Keratinocyte (primary cell): ENCODE results near the gene CCR5AS.

Source experiments
- DNase-seq: peaks from one replicate; pipeline ENCODE4 v3.0.0-alpha.2; 2011; ENCODE audit warnings: low read depth, missing footprints, low spot score
- FAIRE-seq: peaks from 2 replicates; lab custom pipeline; 2011; peaks lifted over from hg19 to GRCh38; lab: Jason Lieb, UNC
- H2AFZ ChIP-seq: 2 replicates; pipeline ENCODE4 v1.6.0; 2012; ENCODE audit warnings: low read length, control low read depth, inconsistent platforms; ENCODE audit not compliant: control insufficient read depth
- H3K27ac ChIP-seq: 2 replicates; pipeline ENCODE4 v1.5.1; 2011; ENCODE audit warnings: low read length; ENCODE audit not compliant: control insufficient read depth, insufficient read depth
- H3K27me3 ChIP-seq: 3 replicates; pipeline ENCODE4 v1.6.0; 2011; ENCODE audit warnings: low read length; ENCODE audit not compliant: control insufficient read depth, insufficient read depth; ENCODE audit errors: extremely low read depth
- H3K36me3 ChIP-seq, 2 experiments: 2 replicates in 1 of 2; 3 replicates in 1 of 2; pipeline ENCODE4 v1.5.1; 2011; ENCODE audit warnings: low read length in 2 of 2, mild to moderate bottlenecking in 1 of 2; ENCODE audit not compliant: control insufficient read depth in 2 of 2, insufficient read depth in 2 of 2; ENCODE audit errors: extremely low read depth in 1 of 2
- H3K4me1 ChIP-seq: 3 replicates; pipeline ENCODE4 v1.5.1; 2011; ENCODE audit warnings: low read length; ENCODE audit not compliant: control insufficient read depth, insufficient read depth; ENCODE audit errors: extremely low read depth
- H3K4me2 ChIP-seq: 3 replicates; pipeline ENCODE4 v1.6.0; 2011; ENCODE audit warnings: low read depth, low read length; ENCODE audit not compliant: control insufficient read depth, insufficient read depth; ENCODE audit errors: extremely low read depth
- H3K4me3 ChIP-seq, 3 experiments: fragments of 200-600 bp in 1 of 3; sonication (generic) in 1 of 3; 2 replicates in 2 of 3; 3 replicates in 1 of 3; pipeline ENCODE4 v1.5.1; 2011 to 2016; ENCODE audit warnings: low read length in 3 of 3, mild to moderate bottlenecking in 3 of 3, control low read depth in 2 of 3, inconsistent platforms in 1 of 3, low read depth in 1 of 3, mixed read lengths in 1 of 3, mixed run types in 1 of 3, moderate library complexity in 1 of 3; ENCODE audit not compliant: control insufficient read depth in 2 of 3, insufficient read depth in 2 of 3; ENCODE audit errors: extremely low read depth in 1 of 3
- H3K79me2 ChIP-seq: 2 replicates; pipeline ENCODE4 v1.6.0; 2012; ENCODE audit warnings: low read length; ENCODE audit not compliant: control insufficient read depth, insufficient read depth
- H3K9ac ChIP-seq: 3 replicates; pipeline ENCODE4 v1.6.0; 2011; ENCODE audit warnings: low read length; ENCODE audit not compliant: control insufficient read depth, insufficient read depth; ENCODE audit errors: extremely low read depth
- H3K9me1 ChIP-seq: 3 replicates; pipeline ENCODE4 v1.6.0; 2011; ENCODE audit warnings: low read length; ENCODE audit not compliant: control insufficient read depth, insufficient read depth; ENCODE audit errors: extremely low read depth
- H3K9me3 ChIP-seq: 2 replicates; pipeline ENCODE4 v1.5.1; 2012; ENCODE audit warnings: low read depth, low read length; ENCODE audit not compliant: control insufficient read depth
- H4K20me1 ChIP-seq: 3 replicates; pipeline ENCODE4 v1.6.0; 2011; ENCODE audit warnings: low read length; ENCODE audit not compliant: control insufficient read depth, insufficient read depth; ENCODE audit errors: extremely low read depth
- EZH2 ChIP-seq: IDR thresholded peaks from one replicate; pipeline ENCODE4 v1.6.1; 2012; ENCODE audit warnings: inconsistent platforms, mild to moderate bottlenecking, low read length, moderate library complexity
- dilution Hi-C: fragments of 300-500 bp; cut with MboI; formaldehyde crosslinking; loops from one replicate; pipeline ENCODE4 v1.7.0; 2020; ENCODE audit warnings: low sequenced_read_pairs; ENCODE audit not compliant: extremely low pct_ligation_motif_present
- TF ChIP-seq, protein P1 (sequence below), 3 experiments: IDR thresholded peaks in 1 of 3; conservative IDR thresholded peaks in 1 of 3; optimal IDR thresholded peaks in 1 of 3; 2 replicates in 2 of 3; 3 replicates in 1 of 3; pipeline versions ENCODE3 to v1.5.1; 2011; ENCODE audit warnings: low read length in 3 of 3, mild to moderate bottlenecking in 3 of 3, moderate library complexity in 2 of 3, control low read depth in 1 of 3, inconsistent platforms in 1 of 3; ENCODE audit not compliant: insufficient read depth in 2 of 3; ENCODE audit errors: extremely low read depth in 1 of 3

The CCR5AS gene

DNA sequence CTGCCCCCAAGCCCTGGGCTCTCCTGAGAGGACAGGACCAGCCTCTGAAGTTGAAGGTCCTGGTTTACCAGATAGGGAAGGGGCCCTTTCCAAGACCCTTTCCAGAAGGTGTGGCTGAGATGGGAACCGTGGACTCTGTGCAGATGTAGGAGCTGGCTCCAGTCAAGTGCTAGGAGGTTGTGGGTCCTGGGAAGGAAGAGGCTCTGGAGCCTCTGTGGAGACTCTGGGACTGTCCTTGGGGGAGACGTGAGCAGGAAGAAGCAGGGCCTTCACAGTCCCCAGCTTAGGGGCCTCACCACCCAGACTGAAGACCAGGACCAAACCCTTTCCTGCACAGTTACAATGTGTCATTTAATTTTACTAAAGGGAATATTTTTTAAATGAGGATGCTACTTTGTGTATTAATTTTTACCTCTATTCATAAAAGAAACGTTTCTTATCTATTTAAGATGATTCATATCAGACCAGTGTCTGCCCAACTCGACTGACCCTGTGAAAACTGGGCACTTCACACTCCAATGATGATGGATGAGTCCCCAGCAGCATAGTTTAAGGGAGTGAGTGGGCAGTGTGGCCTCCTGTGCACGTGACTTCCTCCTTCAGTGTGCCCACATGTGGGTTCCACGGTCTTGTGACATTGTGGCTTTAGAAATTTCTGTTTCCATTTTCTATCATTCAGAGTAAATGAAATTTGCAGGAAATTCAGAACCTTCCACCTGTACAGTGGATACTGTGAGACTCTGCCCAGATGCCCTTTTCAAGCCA, 10.9 kb downstream of the CCR5AS start:
- no peaks in the 10 kb centered on the region for H3K4me1 ChIP-seq
- FAIRE-seq = no peak
- no peaks in the 10 kb centered on the region for H3K79me2 ChIP-seq
- no peaks in the 10 kb centered on the region for H4K20me1 ChIP-seq
- dilution Hi-C loops = no loop called here
- no peaks in the 10 kb centered on the region for H3K36me3 ChIP-seq
- no peak overlapping the region for H3K4me2 ChIP-seq
- no peak overlapping the region for H3K27ac ChIP-seq
- DNase-seq = no peak
- no peak overlapping the region for H3K9ac ChIP-seq
- H3K27me3 ChIP-seq = no peaks in the 10 kb centered on the region
- no peak overlapping the region for H2AFZ ChIP-seq
- no peaks in the 10 kb centered on the region for H3K9me1 ChIP-seq
- no peaks in the 10 kb centered on the region for H3K9me3 ChIP-seq
- no peak for TF ChIP-seq EZH2
- TF ChIP-seq, protein P1, sequence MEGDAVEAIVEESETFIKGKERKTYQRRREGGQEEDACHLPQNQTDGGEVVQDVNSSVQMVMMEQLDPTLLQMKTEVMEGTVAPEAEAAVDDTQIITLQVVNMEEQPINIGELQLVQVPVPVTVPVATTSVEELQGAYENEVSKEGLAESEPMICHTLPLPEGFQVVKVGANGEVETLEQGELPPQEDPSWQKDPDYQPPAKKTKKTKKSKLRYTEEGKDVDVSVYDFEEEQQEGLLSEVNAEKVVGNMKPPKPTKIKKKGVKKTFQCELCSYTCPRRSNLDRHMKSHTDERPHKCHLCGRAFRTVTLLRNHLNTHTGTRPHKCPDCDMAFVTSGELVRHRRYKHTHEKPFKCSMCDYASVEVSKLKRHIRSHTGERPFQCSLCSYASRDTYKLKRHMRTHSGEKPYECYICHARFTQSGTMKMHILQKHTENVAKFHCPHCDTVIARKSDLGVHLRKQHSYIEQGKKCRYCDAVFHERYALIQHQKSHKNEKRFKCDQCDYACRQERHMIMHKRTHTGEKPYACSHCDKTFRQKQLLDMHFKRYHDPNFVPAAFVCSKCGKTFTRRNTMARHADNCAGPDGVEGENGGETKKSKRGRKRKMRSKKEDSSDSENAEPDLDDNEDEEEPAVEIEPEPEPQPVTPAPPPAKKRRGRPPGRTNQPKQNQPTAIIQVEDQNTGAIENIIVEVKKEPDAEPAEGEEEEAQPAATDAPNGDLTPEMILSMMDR (optimal IDR thresholded peaks at IDR 0.05 in 1 of 3, IDR thresholded peaks at IDR 0.05 in 1 of 3, conservative IDR thresholded peaks at IDR 0.05 in 1 of 3; ENCODE audit: extremely low read depth in 1 of 3, insufficient read depth in 2 of 3, low read length in 3 of 3) = no peak
- H3K4me3 ChIP-seq = no peak overlapping the region

DNA sequence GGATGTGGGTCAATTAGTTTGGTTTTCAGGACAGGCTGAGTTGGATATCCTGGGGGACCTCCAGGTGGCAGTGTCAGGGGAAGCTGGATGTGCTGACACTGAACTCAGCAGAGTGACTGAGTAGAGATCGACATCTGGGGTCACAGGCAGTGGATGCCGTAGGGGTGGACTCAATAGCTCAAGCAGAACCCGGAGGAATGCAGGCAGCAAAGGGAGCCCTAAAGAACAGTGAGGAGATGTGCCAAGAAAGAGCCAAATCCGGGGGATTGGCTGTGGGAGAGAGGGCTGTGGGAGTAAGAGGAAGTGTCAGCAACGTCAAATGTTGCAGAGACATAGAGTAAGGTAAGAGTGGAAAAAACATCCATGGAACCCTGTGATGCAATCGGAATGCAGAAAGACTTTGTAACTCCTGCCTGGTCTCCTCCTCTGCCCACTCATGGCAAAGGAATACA, 11.6 kb downstream of the CCR5AS start:
- H3K4me1 ChIP-seq = no peaks in the 10 kb centered on the region
- no peak overlapping the region for H3K4me2 ChIP-seq
- H2AFZ ChIP-seq = no peak overlapping the region
- H3K9me1 ChIP-seq = no peaks in the 10 kb centered on the region
- H3K27me3 ChIP-seq = no peaks in the 10 kb centered on the region
- TF ChIP-seq, protein P1 (optimal IDR thresholded peaks at IDR 0.05 in 1 of 3, IDR thresholded peaks at IDR 0.05 in 1 of 3, conservative IDR thresholded peaks at IDR 0.05 in 1 of 3; ENCODE audit: extremely low read depth in 1 of 3, insufficient read depth in 2 of 3, low read length in 3 of 3) = peak in 2 of 3 experiments; percentile 15 to 23
- TF ChIP-seq EZH2 = no peak
- no peaks in the 10 kb centered on the region for H3K9me3 ChIP-seq
- H3K4me3 ChIP-seq = no peak overlapping the region
- FAIRE-seq = no peak
- H3K79me2 ChIP-seq = no peaks in the 10 kb centered on the region
- H3K36me3 ChIP-seq = no peaks in the 10 kb centered on the region
- no peak for DNase-seq
- dilution Hi-C loops = no loop called here
- H3K27ac ChIP-seq = no peak overlapping the region
- no peak overlapping the region for H3K9ac ChIP-seq
- no peaks in the 10 kb centered on the region for H4K20me1 ChIP-seq
